Medulla oblongata (tissue), 1 donor: ENCODE data around the gene FCRL4.
"Not testable (repeated sequence)": the region's sequence is repeated elsewhere in the genome, so short reads cannot be mapped to it uniquely, and the experiment has no call there.

Experiments
- DNase-seq: peaks from one replicate; pipeline ENCODE4 v3.0.0-alpha.2; 2015; ENCODE audit errors: extremely low spot score

The FCRL4 gene

GRCh38 chr1:157551694-157552693 lies 45.9 kb downstream of the FCRL4 start, which contains the start of gene FCRL5:
Gene FCRL5, minus strand, starts transcription at chr1:157552515. Its CDS starts 153 bp downstream, at chr1:157552362.
- no peak for DNase-seq

DNA sequence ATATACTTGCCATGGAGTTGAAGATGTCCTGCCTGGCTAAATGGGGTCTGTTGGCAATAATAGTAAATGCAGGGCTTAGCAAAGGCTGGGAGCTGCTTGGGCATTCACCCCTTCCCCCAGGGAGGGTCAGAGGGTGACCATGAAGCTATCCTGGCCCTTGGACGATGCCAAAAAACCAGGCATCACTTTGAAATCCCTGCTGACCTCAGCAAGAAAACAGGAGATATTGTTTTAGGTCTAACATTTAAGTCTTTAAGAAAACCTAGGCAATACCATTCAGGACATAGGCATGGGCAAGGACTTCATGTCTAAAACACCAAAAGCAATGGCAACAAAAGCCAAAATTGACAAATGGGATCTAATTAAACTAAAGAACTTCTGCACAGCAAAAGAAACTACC lies 49.8 kb downstream of the FCRL4 start:
- not testable (repeated sequence) for DNase-seq

GRCh38 chr1:157542676-157543075 lies 55.2 kb downstream of the FCRL4 start:
- DNase-seq, result peak; percentile 58

DNA sequence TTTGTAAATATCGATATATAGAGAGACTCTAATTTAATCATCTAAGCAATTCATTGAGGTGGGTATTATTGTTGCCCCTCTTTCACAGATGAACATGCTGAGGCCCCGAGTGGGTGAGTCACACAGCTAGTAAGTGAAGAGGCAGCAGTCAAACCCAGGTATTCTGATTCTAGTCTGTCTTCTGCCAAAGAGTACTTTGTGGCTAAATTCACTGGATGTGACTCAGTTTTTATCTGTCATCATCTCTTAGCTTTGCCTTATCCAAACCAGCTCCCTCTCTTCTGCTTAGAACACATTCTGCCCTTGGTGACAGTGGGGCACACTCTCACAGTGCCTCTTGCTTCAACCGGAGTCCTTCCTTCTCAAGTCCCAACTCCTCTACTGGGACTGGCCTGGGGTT lies 57.0 kb downstream of the FCRL4 start:
- no peak for DNase-seq

GRCh38 chr1:157540160-157540748 lies 57.6 kb downstream of the FCRL4 start:
- no peak for DNase-seq

GRCh38 chr1:157539568-157539967 lies 58.3 kb downstream of the FCRL4 start:
- DNase-seq, result no peak

DNA sequence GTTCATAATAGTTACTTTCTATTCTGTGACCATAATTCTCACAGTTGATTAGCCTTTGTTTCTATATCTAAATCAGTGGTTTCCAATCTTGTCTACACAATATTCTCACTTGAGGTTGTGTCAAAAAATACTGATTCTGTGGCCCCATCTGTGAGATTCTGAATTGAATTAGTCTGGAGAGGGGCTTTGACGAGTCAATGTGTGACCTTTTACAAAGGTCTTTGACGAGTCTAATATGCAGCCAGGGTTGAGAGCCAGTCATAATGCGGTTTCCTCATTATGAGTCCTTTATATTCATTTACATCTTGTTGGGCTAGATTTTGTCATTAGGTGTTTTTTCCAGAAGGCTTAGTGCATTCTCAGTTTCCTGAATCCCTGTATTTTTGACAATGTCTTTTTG lies 65.3 kb downstream of the FCRL4 start:
- no peak for DNase-seq

- DNase-seq, result no peak
Observed at GRCh38 chr1:157523774-157524493, 74.0 kb downstream of the FCRL4 start.
